NCI-H446 treated with DMSO at 0.1 percent for 48 hours (cell line): ENCODE data around the gene NRDE2.
"Not testable (repeated sequence)": the region's sequence is repeated elsewhere in the genome, so short reads cannot be mapped to it uniquely, and the experiment has no call there.

Experiments
- DNase-seq: peaks from one replicate; lab custom pipeline; 2025; lab: John Stamatoyannopoulos, UW

NRDE2 gene

GRCh38 chr14:90274019-90274418, 57.7 kb downstream of the NRDE2 start:
- no peak for DNase-seq

GRCh38 chr14:90273532-90273931, 58.2 kb downstream of the NRDE2 start:
- DNase-seq: no peak

- no peak for DNase-seq
Observed at GRCh38 chr14:90272523-90272922, 59.2 kb downstream of the NRDE2 start.

- no peak for DNase-seq
Observed at GRCh38 chr14:90268420-90268819, 63.3 kb downstream of the NRDE2 start.

GRCh38 chr14:90266441-90267154, 65.1 kb downstream of the NRDE2 start:
- no peak for DNase-seq

- no peak for DNase-seq
Observed at GRCh38 chr14:90263748-90264449, 67.8 kb downstream of the NRDE2 start.

GRCh38 chr14:90256354-90257131, 75.2 kb downstream of the NRDE2 start, which contains the start of gene PSMC1:
Gene PSMC1, plus strand, starts transcription at chr14:90256553. Its CDS starts 45 bp downstream, at chr14:90256598.
- DNase-seq: peak; percentile 77

GRCh38 chr14:90255871-90256270, 75.9 kb downstream of the NRDE2 start:
- no peak for DNase-seq

GRCh38 chr14:90253826-90254225, 77.9 kb downstream of the NRDE2 start:
- DNase-seq: no peak

GRCh38 chr14:90248594-90248993, 83.1 kb downstream of the NRDE2 start:
- DNase-seq: no peak

- DNase-seq: not testable (repeated sequence)
Observed at GRCh38 chr14:90247441-90247840, 84.3 kb downstream of the NRDE2 start.

GRCh38 chr14:90246936-90247335, 84.8 kb downstream of the NRDE2 start:
- no peak for DNase-seq

- DNase-seq: no peak
Observed at GRCh38 chr14:90242444-90242843, 89.3 kb downstream of the NRDE2 start.

- no peak for DNase-seq
Observed at GRCh38 chr14:90239139-90239538, 92.6 kb downstream of the NRDE2 start.

- peak; percentile 20 for DNase-seq
Observed at GRCh38 chr14:90235179-90235976, 96.4 kb downstream of the NRDE2 start.

GRCh38 chr14:90229942-90230341, 101.8 kb downstream of the NRDE2 start:
- DNase-seq: not testable (repeated sequence)

GRCh38 chr14:90228478-90228877, 103.3 kb downstream of the NRDE2 start:
- DNase-seq: no peak
